Measurements from ENCODE around the gene ZBTB43. TPM values are rescaled to one million over a fixed set of nuclear protein-coding genes. Genes with fewer than 3 reads are reported as not detected.

ZBTB43 gene
- total and polyA plus RNA-seq, 2 of the 4 experiments (the other 2 are of a cell fraction) = 4.5 to 15.1 TPM

GRCh38 chr9:126834672-126835071, 29.8 kb downstream of the ZBTB43 start:
- Histone ChIP-seq H3K4me2 (ENCODE audit: low read depth, low read length) (no peak overlapping the region), H3K23ac (ENCODE audit: low read depth, low read length) (no peak overlapping the region), H3K4ac (ENCODE audit: low read depth, low read length) (no peak overlapping the region), H2BK5ac (ENCODE audit: low read depth, low read length, poor library complexity, severe bottlenecking) (no peak overlapping the region), H3K36me3 (ENCODE audit: control insufficient read depth, insufficient read depth, low read length) (peaks cover 35% of the 10 kb centered on the region), H3K9ac (ENCODE audit: low read depth, low read length) (no peak overlapping the region), H4K5ac (ENCODE audit: low read depth, low read length) (no peak overlapping the region), H3K9me3 (ENCODE audit: control insufficient read depth, insufficient read depth, low read length) (no peaks in the 10 kb centered on the region), H3K4me3 (ENCODE audit: insufficient read depth, low read depth, low read length) (no peak overlapping the region), H3K9me1 (ENCODE audit: insufficient read depth, low read length) (peaks cover 5% of the 10 kb centered on the region; the same call in 1 of the 2 replicates), H3K18ac (ENCODE audit: low read depth, low read length) (no peak overlapping the region), H4K8ac (ENCODE audit: low read depth in 2 of 2, low read length in 2 of 2) (no peak overlapping the region), H3K79me1 (ENCODE audit: low read depth in 1 of 2, low read length in 2 of 2) (peaks cover 23 to 76% of the 10 kb centered on the region in 2 experiments), H2BK15ac (ENCODE audit: low read depth, low read length) (no peak overlapping the region), H3K14ac (replicated peaks; ENCODE audit: low read depth, low read length) (no peak overlapping the region), H3K56ac (ENCODE audit: extremely low read depth, insufficient read depth, low read length) (no peak overlapping the region), H3K27ac (ENCODE audit: insufficient read depth, low read length) (no peak overlapping the region), H4K91ac (ENCODE audit: insufficient read depth, low read depth, low read length) (no peak overlapping the region), H4K20me1 (ENCODE audit: insufficient read depth, low read length) (peaks cover 20% of the 10 kb centered on the region), H2AK9ac (replicated peaks; ENCODE audit: low read depth, low read length, poor library complexity) (no peak overlapping the region), H2AK5ac (ENCODE audit: low read depth, low read length) (no peak overlapping the region), H2AFZ (replicated peaks; ENCODE audit: low read length, poor library complexity) (no peak overlapping the region), H3K4me1 (ENCODE audit: control insufficient read depth, insufficient read depth, low read length) (no peaks in the 10 kb centered on the region), H2BK120ac (ENCODE audit: low read depth, low read length) (no peak overlapping the region), H3K27me3 (ENCODE audit: control insufficient read depth, insufficient read depth, low read length) (no peaks in the 10 kb centered on the region), H2BK20ac (ENCODE audit: low read depth, low read length) (no peak overlapping the region)
- POLR2A ChIA-PET (ENCODE audit: unreplicated experiment) = no interaction called here
- no peak for ATAC-seq (ENCODE audit: low read depth)
- no peak for TF ChIP-seq CTCF (conservative IDR thresholded peaks at IDR 0.05; ENCODE audit: low read depth, low read length)
- TF ChIP-seq ELK1 (IDR thresholded peaks at IDR 0.05; ENCODE audit: borderline replicate concordance, low read depth, low read length) = no peak
- no peak for TF ChIP-seq MAFK (IDR thresholded peaks at IDR 0.05; ENCODE audit: low read depth, low read length)
- TF ChIP-seq POLR2A (IDR thresholded peaks at IDR 0.05; ENCODE audit: low read depth, low read length) = no peak
- no peak for TF ChIP-seq MAZ (IDR thresholded peaks at IDR 0.05; ENCODE audit: borderline replicate concordance, low read depth, low read length)
- TF ChIP-seq MXI1 (IDR thresholded peaks at IDR 0.05; ENCODE audit: borderline replicate concordance, low read depth, low read length) = no peak
- TF ChIP-seq RCOR1 (IDR thresholded peaks at IDR 0.05; ENCODE audit: insufficient replicate concordance, low read length) = no peak
- TF ChIP-seq SMC3 (IDR thresholded peaks at IDR 0.05; ENCODE audit: low read depth, low read length) = no peak
- TF ChIP-seq CEBPB (IDR thresholded peaks at IDR 0.05; ENCODE audit: low read depth, low read length) = no peak
- BruUV-seq (replicated peaks) = no TSS peak
- DNase-seq = no peak
- in situ Hi-C loops (cut with MboI; ENCODE audit: low sequenced_read_pairs) (no loop called here), intact Hi-C loops (cut with micrococcal nuclease) (no loop called here), dilution Hi-C loops (cut with HindIII; ENCODE audit: low sequenced_read_pairs, unreplicated experiment) (no loop called here)
- 100% methylated on average over 2 of the region's 2 CpGs; no CpG with 5 or more reads in 1 of the 2 experiments for WGBS, 2 experiments (ENCODE audit: extremely low coverage in 2 of 2, insufficient read length in 1 of 2)
- CTCF ChIA-PET = no interaction called here

All from IMR-90 (cell line).